Activated naive CD4-positive, alpha-beta T cell treated with anti-CD3 and anti-CD28 coated beads, Interleukin-2, amount 50 U/mL, for 16 hours (primary cell): ENCODE measurements around the gene TOR4A.
A peak's percentile ranks its signal among the peaks of the same experiment; 100 is the strongest.

Source experiments
- DNase-seq: peaks from one replicate; pipeline ENCODE4 v3.0.0-alpha.2; 2020

Gene TOR4A

DNA sequence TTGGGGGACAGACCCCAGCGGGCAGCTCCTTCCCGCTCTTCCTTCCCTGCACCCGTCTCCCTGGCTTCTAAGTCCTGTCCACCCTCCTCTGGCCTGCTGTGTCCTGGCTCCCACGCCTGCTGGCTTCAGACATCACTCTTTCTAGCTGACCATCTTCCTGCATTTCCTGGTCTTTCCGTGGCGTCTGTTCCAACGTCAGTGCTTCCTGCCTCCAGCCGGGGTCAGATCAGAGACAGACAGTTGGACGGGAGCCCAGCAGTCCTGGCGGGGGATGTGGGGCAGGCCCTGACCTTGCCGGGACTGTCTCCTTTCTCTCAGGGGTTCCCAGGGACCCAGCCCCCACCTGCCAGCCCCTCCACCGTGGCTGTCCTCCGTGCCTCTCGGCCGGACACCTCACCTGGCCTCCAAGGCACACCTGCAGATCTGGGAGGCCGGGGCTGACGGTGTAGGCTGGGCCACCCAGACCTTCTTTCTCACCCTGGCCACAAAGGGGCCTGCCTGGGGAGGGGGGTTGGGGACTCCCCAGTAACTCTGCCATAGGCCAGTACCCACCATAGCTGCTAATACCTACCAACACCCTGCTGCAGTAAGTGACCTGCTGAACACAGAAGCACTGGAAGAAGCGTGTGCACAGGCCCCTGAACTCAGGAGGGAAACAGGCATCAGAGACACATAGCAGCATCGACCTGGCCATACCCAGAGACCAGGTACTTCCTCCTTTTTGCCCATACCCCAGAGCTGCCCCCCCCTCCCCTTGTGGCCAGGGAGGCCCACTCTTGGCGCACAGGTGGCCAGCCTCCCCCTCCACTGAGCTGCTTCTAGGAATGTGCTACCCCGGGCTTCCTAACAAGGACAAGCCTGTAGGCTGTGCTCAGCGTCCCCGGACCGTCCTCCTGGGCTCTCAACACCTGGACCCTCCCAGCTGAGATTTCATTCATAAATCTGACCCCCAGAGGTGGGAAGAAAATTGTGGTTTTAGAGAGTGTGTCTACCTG is 19.4 kb downstream of the TOR4A start:
- peak; percentile 8 for DNase-seq

DNA sequence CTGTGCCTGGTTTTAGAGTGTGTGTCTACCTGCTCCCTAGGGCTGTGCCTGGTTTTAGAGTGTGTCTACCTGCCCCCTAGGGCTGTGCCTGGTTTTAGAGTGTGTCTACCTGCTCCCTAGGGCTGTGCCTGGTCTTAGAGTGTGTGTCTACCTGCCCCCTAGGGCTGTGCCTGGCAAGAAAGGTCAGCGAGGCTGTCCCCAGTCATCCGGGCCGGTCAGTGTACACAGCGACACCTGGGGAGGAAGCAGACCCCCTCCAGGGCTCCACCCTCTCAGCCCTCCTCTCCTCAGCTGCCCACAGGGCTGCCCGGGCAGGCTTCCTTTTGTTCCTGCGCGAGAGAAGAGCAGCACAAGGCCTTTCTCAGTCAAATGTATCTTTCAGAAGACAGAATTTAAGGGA is 20.4 kb downstream of the TOR4A start:
- DNase-seq, result peak; percentile 9

DNA sequence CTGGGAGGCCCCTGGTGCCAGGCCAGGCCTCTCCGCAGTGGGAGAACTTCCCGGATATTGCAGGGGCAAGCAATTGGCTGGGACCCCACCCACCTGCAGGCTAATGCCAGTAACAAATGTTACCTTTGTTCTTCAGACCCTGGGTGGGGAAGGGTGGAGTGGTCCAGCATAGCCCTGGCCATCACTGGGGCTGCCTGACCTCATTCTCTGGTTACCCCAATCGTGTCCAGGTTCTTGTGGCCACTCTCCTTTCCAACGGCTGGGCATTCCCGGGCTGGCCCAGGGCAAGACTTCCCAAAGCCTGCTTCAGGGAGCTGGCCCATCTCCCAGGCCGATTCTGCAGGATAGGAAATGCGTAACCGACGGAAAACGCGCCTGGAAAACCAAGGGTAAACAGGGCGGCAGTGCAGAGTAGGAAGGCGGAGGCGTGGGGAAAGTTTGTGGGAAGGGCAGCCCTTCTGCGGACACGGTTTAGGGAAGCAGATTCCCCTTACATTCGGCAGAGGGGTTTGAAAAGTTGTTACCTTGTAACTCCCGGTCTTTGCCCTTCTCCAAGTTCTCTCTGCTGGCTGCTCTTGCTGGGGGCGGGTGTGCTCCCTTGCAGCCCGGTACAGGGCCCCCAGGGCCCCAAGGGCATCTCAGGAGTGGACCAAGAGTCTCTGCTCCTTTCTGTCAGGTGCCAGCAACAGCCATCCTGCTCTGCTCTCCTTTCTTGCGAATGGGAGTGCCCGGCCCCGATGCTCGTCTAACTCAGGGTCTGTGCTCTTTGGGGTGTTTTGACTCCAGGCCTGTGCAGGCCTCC is 21.1 kb downstream of the TOR4A start:
- DNase-seq, result peak; percentile 9

DNA sequence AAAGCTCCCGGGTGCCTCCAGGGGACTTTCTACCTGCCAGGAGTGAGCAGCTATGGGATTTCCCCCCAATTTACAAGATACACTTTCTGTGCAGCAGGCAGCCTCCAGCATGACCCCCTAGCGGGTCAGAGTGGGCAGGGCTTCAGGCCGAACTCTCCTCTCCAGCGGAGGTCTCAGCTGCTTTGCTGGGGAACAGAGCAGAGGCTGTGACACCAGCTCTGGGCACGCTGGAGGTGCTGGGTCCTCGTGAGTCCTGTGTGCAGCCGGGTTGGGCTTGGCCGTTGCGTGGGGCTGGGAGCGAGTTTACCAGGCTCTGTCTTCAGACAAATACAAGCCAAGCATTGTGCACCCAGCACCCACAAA is 21.7 kb downstream of the TOR4A start:
- peak; percentile 7 for DNase-seq

DNA sequence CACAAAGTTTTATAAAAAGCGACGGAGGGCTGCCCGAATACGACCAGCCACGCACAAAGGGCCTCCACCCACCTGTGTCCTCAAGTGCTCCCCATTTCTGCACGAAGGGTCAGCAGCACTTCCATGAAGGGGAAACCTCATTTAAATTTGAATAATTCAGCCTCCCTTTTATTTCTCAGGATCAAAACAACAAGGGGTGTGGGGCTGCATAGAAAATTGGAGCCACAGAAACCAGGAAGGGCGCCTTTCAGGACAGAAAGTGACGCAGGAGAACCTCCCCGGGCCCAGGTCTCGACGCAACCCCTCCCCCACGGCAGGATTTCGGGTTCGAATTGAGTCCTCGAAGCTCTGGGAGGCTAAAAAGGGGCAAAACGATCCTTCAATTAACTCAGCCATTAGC is 22.4 kb downstream of the TOR4A start:
- DNase-seq, result no peak

DNA sequence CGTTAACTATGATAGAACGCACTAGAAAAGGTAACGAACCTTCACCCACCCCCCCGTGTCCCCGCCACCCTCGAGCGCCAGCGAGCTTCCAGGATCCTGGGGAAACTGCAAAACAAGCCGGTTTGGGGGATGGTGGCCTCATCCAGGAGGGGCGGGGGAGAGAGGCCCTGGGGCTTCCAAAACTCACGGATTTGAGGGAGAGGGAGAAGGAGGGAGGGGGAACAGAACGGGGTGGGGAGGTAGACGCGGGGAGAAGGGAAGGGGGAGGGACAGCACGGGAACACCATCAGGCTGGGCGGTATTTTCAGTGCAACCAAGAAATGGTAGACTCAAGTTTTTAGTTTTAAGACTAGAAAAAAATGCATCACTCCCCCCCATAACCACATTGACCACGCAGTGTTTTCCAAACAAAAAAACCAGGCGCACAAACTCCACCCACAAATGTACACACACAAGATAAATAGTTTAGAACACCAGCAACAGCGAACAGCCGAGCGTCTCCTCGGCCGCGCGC is 23.1 kb downstream of the TOR4A start:
- DNase-seq, result no peak

DNA sequence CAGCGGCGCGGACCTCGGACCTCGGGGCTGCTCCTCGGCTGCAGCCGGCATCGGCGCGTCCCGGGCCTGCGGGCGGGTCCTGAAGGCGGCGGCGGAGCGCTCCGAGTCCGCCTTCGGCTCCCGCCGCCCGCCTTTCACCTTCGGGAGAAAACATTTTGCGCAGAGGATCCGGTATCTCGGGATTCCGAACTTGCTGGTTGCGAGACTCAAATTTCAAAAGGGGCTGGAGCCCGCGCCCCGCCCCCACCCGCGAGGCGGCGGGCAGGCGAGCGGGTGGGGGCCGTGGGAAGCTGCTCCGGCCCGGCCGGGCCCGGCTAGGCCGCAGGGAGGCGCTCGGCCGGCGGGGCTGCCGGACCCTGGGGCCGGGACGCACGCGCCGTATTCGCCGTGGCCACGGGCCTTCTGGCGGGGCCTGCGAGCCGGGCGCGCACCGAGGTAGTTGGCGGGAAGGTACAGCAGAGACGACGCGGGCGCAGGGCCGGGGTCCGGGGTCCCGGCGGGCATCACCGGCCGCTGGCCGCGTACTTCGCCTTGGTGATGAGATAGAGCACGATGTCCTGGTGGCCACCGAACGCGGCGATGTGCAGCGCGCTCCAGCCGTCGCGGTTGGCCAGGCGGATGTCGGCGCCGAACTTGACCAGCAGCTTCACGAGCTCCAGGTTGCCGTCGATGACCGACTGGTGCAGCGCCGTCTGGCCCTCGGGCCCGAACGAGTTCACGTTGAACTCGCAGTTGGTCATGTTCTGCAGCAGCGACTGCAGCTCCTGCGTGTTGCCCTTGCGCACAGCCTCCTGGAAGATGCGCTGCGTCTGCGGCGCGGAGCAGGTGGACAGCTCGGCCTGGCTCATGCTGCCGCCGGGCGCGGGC is 23.8 kb downstream of the TOR4A start:
- DNase-seq, result peak; percentile 43

DNA sequence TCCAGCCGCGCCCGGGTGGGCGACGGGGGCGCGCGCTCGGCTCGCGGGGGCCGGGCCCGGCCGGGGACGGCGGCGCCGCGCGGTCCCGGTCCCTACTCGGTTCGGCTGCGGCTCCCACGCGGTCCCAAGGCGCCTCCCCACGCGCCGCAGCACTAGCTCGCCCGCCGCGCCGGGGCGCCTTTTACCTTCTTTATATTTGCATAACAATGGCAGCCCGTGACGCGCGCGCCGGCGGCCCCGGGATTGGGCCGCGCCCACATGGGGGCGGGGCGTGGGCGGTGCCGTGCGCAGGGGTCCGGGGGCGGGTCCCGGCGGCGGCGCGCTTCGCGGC is 24.6 kb downstream of the TOR4A start, which contains the start of gene NRARP:
Gene NRARP, minus strand, starts transcription at position 154 of the 331 bp plus-strand sequence. CDS start 343 bp downstream, outside the sequence.
- peak; percentile 94 for DNase-seq

DNA sequence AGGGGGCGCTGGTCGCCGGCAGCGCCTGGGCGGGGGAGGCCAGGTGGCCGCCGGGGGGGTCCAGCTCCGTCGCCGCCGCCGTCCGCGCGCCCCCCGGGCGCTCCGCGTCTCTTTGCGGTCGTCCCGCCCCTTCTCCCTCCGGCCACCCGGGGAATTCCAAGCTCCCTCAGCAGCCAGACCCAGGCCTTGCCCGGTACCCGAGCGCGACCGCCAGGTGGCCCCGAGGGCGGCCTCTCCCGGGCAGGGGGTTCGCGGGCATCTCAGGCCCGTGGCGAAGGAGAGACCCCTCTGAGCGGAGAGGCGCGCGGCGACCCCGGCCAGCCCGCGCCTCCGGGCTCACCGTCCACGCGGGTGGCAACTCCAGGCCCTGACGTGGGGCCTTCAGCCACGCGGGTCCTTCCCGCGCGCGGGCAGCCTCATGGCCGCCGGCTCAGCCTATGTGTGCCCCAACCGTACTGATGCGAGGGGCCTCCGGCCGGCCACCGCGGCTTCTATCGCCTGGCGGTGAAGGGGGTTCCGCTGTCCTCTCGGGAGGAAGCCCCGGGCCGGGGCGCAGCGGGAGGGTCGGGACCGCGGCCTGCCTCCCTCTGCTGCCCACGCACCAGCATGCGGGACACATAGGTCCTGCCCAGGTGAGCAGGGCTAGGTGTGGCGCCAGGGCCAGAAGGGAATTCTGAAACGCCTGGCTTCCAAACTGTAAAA is 25.1 kb downstream of the TOR4A start:
- no peak for DNase-seq

DNA sequence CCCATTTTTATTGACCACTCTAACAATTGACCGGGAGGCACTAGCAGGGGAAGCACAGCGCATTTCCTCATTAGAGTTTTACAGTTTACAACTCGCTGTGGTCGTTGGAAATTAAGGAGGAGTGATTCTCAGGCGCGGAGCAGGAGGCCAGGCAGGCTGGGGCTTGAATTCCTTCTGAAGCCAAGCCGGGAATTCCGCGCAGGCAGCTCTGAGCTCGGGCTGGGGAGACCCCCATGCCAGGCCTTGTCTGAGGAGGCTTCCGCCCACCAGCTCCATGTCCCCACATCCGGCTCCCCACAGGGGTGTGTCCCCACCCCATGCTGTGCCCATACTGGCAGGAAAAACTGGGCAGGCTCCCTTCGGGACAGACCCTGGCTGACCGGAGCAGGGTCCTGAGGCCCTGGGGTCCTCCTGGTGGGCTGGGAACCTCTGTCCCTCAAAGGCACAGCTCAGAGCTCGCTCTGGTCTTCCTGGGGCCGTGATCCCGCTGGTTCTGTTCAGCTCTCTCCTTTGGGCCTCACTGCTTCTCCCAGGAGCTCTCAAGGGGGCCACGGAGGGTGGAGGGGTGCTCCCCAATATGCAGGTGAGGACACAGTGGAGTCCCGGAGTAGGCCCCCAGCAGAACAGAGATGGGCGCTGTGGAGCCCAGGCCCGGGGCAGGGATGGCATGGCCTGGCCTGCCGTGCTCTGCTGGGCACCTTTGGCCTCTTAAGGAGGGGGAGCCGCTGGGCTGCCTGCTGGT is 25.8 kb downstream of the TOR4A start:
- peak; percentile 9 for DNase-seq

DNA sequence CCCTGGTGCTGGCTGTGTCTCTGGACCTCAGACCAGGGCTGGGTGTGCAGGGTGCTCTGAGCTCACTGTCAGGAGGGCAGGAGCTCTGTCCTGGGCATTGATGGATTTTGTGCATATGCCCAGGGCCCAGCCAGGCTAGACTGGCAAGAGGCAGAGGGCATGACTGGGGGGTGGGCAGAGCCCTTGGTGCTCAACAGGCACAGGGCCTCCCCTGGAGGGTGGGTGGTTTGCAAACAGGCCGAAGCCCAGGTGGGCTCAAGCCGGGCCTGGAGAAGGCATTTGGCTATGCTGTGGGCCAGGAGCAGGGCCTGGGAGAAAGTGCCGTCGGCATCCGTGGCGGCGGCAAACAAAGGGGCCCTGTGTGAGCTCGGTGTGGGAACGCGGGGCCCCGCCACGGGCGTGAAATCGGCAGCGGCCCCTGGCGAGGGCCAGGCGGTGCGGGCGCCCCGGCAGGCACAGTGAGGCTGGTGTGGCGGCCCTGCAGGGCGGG is 26.4 kb downstream of the TOR4A start:
- no peak for DNase-seq

DNA sequence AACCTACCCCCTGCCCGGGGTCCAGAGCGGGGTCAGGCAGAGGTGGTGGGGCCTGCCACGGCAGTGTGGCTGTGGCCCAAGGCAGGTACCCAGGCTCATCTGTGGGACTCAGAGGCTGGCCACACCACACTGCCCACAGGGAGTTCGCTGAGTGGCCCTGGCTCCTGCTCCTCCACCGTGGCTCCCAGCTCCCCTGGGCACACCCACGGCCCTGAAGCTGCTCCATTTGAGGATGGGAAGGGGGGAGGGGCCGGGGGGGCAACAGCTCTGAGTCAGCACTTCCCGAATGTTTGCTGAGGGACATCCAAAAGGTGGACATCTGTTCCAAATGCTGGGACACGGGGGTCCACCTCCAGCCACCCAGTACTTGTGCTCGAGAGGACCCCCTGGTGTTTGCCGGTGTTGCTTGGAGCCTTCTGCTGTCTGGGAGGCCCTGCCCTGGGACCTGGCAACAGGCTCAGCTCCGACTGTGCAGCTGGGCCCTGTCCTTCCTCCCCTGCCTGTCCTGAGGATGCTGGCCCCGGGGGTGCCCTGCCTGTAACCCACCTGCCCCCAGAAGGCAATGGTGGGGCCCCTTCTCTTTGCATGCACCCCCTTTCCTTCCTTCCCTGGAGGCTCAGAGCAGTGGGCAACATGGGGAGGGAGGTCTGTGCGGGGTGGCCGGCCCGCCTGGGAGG is 27.0 kb downstream of the TOR4A start:
- DNase-seq, result peak; percentile 15

DNA sequence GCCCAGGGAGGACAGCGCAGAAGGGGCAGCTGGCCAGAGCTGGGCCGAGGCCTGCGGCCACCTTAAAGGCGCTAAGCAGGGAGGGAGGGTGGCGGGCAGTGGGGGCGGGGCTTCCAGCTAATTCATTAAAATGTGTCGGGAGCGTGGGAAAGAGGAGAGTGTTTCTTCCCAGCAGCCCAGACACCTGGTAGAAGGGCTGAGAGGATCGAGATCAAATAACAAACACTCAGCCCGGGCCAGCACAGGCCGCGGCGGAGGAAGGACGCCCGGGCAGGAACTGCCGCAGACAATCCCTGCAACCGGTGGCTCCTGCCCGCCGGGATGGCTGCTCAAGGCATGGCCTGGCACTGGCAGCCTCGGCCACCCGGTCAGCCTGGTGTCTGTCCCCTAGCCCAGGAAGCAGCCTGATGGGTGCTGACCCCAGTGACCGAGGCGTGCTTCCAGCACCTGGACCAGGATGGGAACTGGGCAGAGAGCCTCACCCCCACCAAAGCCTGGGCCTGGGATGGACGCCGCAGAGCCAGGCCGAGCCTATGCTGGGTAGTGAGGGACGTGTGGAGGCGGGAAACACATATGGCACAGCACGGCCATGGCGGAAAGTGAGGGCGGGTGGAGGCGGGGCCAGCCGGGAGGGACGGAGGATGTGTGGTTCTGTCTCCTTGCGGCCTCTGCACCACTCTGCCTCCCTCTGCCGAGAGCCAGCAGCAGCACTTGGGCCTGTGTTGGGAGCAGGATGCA is 27.7 kb downstream of the TOR4A start:
- peak; percentile 62 for DNase-seq

DNA sequence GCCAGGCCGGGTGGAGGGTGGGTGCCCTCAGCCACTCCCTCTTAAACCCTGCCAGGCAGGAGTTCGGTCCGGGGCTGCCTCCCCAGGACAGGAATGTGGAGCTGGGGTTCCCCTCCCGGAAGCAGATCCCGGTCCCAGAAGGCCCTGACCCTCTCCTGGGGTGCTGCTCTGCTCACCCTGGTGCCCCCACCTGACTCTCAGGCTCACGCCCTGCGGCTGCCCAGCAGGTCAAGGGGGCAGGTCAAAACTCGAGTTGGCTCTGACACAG is 28.2 kb downstream of the TOR4A start:
- DNase-seq, result no peak

DNA sequence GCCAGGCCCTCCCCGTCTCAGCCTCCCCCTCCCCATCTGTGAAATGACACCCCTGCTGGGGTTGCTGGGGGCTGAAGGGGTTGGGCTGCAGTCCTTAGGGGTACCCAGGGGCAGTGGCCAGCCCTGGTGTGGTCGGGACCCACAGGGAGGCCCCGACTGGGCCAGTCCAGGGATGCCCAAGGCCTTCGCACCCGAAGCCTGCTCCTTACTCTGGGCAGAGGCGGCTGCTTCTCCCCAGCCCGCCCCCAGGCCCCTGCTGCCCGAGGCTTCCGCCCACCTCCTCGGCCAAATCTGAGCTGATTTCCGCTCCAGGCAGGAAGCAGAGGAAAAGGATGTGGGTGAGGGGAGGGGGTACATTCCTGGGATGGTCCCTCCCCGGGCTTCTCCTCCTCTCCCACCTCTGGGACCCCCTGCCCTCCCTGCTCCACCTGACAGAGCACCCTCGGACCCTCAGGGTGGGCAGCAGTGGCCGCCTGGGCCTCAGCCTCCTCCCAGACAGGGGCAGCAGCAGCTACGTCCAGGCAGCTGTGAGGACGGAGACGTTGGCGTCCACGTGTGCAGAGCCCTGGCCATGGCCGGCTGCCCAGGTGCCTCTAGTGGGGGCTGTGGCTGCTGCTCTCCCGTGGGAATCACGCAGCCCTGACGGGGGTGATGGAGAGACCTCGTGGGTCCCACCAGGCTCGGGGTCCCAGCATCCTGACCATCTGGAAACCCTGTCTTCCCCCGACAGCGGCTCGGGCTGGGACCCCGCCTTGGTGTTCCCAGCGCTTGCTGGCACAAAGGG is 28.7 kb downstream of the TOR4A start:
- peak; percentile 11 for DNase-seq

DNA sequence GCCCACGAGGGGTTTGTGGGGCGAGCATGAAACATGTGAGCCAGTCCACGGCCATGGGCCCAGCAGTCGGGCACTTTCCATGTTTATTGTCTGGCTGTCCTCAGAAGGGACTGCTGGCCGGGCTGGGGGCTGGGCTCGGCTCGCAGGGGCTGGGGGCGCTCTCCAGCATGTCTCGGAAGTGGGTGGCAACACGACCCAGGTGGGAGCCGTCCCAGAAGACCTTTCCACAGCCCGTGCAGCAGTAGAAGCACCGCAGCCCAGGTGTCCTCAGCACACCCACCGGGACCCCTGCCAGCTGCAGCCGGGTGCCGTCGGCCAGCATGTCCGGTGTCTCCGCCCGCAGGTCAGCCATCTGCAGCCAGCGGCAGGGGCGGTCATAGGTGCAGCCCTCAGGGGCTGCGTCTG is 29.3 kb downstream of the TOR4A start:
- no peak for DNase-seq

DNA sequence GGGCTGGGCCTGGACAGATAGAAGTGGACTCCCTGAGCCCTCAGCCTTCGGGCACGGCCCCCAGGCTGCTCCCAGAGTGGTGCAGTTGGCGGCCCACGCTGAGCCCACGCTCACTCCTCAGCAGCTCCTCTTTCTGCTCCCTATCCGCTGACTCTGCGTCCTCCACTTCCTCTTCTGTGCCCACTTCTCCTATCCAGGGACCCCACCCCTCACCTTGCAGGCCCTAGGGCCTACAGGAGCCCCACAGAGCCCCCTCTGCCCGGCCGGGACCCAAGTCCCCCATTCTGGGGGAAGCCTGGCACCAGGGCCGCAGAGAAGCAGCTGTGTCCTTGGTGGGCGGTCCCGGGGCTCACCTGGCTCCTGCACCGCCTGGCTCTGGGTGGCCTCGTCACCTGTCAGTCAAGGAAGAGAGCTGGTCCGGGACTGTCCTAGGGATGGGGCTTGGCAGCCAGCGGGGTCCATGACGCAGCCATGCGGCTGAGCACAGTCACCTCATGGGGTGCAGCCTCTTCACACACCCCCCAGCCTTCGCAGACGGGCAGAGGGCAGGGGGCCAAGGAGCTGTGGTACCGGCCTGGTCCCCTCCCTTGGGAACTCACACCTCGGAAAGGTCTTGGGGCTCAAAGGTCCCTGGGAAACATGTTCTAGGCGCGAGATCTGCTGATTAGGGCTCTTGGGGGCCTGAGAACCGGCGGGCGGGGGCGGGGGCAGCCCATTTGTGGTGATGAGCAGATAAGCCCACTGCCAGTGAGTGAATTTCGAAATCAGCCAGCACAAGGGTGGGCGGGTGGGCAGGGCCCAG is 29.9 kb downstream of the TOR4A start:
- DNase-seq, result peak; percentile 10

DNA sequence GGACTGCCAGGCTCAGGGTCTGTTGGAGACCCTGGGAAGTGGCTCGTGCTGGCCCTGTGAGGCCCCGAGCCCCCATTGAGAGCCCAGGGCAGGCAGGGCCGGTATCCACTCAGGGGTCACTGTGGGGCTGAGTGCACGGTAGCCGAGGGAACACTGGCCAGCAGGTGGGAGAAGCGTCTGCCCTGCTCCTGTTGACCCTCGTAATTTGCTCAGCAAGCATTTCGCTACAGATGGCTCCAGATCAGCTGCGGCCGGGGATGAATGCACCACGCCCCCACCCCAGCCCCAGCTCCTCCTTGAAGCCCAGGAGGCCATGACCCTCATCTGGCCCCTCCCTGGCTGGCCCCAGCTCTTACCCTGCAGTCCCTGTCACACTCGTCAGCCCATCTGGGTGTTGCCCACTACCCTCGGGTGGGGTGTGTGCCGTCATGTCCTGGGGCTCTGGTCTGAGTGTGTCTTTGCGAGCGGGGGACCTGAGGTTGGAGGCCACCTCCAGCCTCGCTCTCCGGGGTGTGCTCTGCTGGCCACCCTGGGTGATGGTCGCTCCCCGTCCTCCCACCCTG is 30.6 kb downstream of the TOR4A start:
- no peak for DNase-seq
